ENCODE data around the gene S100A16. TPM values are rescaled to one million over a fixed set of nuclear protein-coding genes. Genes with fewer than 3 reads are reported as not detected.

Gene S100A16
- total and polyA plus RNA-seq, 9 of the 15 experiments (the other 6 are each of a cell fraction or from before 2014, with no cell fraction given), result 1.6 to 6.9 (median 4.3) TPM

DNA sequence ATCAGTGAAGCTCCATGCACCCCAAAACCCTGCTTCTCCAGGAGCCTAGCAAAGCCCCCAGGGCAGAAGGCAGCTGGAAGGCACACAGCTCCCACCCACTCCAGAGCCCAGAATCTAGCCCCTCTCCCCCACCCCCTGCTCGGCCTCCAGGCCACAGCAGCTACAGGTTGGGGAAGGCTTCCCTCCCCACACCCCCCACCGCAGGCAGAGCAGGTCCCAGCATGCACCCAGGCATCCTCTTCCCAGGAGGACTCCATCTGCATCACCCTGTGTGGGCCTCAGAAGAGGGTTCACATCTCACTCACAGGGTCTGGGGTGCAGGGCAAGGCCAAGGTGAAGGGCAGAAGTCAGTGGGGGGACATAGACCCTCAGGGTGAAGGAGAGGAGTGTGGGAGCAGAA lies 2.5 kb upstream of the S100A16 start:
- in situ Hi-C loops (cut with MboI), result no loop called here
- intact Hi-C loops (cut with micrococcal nuclease), result no loop called here
- H3K4me2 ChIP-seq (ENCODE audit: insufficient read depth, low read length), result no peak overlapping the region
- no peaks in the 10 kb centered on the region for H3K36me3 ChIP-seq (ENCODE audit: control insufficient read depth, insufficient read depth, low read length)
- peak overlapping the region in 1 of 2 experiments; percentile 48; a peak in 1 of 4 replicates for H3K9ac ChIP-seq (ENCODE audit: insufficient read depth in 1 of 2, low read depth in 2 of 2, low read length in 2 of 2)
- H3K9me3 ChIP-seq (replicated peaks; ENCODE audit: control insufficient read depth, insufficient read depth, low read depth, low read length), result no peaks in the 10 kb centered on the region
- DNase-seq (ENCODE audit: extremely low read depth in 1 of 4, low spot score in 3 of 4) (no peak), FAIRE-seq (no peak), ATAC-seq (no peak)
- H3K4me1 ChIP-seq (replicated peaks in 1 of 2; ENCODE audit: control insufficient read depth in 2 of 2, insufficient read depth in 2 of 2, low read length in 2 of 2), result peaks cover 18 to 36% of the 10 kb centered on the region in 2 experiments
- H3K79me2 ChIP-seq (ENCODE audit: control insufficient read depth, insufficient read depth, low read length), result no peaks in the 10 kb centered on the region
- BruUV-seq (replicated peaks), result no TSS peak
- H3K9me1 ChIP-seq (ENCODE audit: control insufficient read depth, insufficient read depth, low read length), result no peaks in the 10 kb centered on the region
- ChIA-PET POLR2A (interaction anchor here (0.6 to 6.8 kb wide), 7 partner anchors 9 to 258 kb away, joined by 3 to 70 read pairs (median 5); partner anchors contain the start of genes S100A1 and S100A13), CTCF (ENCODE audit: low intra/inter-chr PET ratio) (no interaction called here)
- no peak overlapping the region for H3K27ac ChIP-seq (ENCODE audit: extremely low read depth, low read depth, low read length)
- no peaks in the 10 kb centered on the region for H4K20me1 ChIP-seq (replicated peaks; ENCODE audit: control insufficient read depth, insufficient read depth, low read length)
- 48% methylated on average over 2 of the region's 2 CpGs for WGBS (ENCODE audit: insufficient coverage, low coverage, missing lambda C conversion rate)
- H3K27me3 ChIP-seq (ENCODE audit: control insufficient read depth in 2 of 2, insufficient read depth in 2 of 2, low read length in 2 of 2), result no peaks in the 10 kb centered on the region
- H3K4me3 ChIP-seq, result no peak overlapping the region
- TF ChIP-seq ZNF384 (IDR thresholded peaks at IDR 0.05; ENCODE audit: low read depth, low read length) (no peak), MYC (IDR thresholded peaks at IDR 0.05; ENCODE audit: low read depth, low read length) (no peak), MYC (CRISPR knock-in tag; IDR thresholded peaks at IDR 0.05; ENCODE audit: borderline replicate concordance, low read depth) (no peak), ZNF3 (CRISPR knock-in tag; IDR thresholded peaks at IDR 0.05) (no peak), LCOR (CRISPR knock-in tag; IDR thresholded peaks at IDR 0.05) (no peak), NR3C1 (CRISPR knock-in tag; IDR thresholded peaks at IDR 0.05) (no peak), HCFC1 (IDR thresholded peaks at IDR 0.05; ENCODE audit: low read depth, low read length) (no peak)
- TF ChIP-seq, protein P1, sequence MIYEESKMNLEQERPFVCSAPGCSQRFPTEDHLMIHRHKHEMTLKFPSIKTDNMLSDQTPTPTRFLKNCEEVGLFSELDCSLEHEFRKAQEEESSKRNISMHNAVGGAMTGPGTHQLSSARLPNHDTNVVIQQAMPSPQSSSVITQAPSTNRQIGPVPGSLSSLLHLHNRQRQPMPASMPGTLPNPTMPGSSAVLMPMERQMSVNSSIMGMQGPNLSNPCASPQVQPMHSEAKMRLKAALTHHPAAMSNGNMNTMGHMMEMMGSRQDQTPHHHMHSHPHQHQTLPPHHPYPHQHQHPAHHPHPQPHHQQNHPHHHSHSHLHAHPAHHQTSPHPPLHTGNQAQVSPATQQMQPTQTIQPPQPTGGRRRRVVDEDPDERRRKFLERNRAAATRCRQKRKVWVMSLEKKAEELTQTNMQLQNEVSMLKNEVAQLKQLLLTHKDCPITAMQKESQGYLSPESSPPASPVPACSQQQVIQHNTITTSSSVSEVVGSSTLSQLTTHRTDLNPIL (CRISPR knock-in tag; IDR thresholded peaks at IDR 0.05), result no peak
- TF ChIP-seq, protein P2, sequence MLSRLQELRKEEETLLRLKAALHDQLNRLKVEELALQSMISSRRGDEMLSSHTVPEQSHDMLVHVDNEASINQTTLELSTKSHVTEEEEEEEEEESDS (CRISPR knock-in tag; IDR thresholded peaks at IDR 0.05), result no peak
- H2AFZ ChIP-seq (ENCODE audit: low read depth, low read length), result no peak overlapping the region

Measured in K562 (cell line).